Bronchial epithelial cell (primary cell): ENCODE data around the gene CFAP410. TPM values are rescaled to one million over a fixed set of nuclear protein-coding genes. Genes with fewer than 3 reads are reported as not detected.

ENCODE experiments used
- DNase-seq: peaks from one replicate; pipeline ENCODE4 v3.0.0-alpha.2; 2010; ENCODE audit warnings: low read depth
- FAIRE-seq: peaks from 2 replicates; lab custom pipeline; 2011; peaks lifted over from hg19 to GRCh38; lab: Jason Lieb, UNC
- H3K27me3 ChIP-seq: 2 replicates; pipeline ENCODE4 v1.5.1; 2011; ENCODE audit warnings: low read length; ENCODE audit not compliant: control insufficient read depth, insufficient read depth
- H3K36me3 ChIP-seq: 2 replicates; pipeline ENCODE4 v1.5.1; 2011; ENCODE audit warnings: low read length; ENCODE audit not compliant: control insufficient read depth, insufficient read depth
- H3K4me3 ChIP-seq: 2 replicates; pipeline ENCODE4 v1.5.1; 2011; ENCODE audit warnings: mild to moderate bottlenecking, low read depth, low read length, control low read depth
- total RNA-seq: library from RNA; depleted of rRNA; stranded (reverse); fragments of >200 nt; gene quantifications from 2 replicates; pipeline ENCODE4 v1.2.1, GENCODE V29; 2014
- TF ChIP-seq, protein P1 (sequence below): IDR thresholded peaks from 2 replicates; pipeline ENCODE4 v1.5.1; 2011; ENCODE audit warnings: mild to moderate bottlenecking, moderate library complexity, low read length, control low read depth, inconsistent platforms; ENCODE audit not compliant: insufficient read depth, severe bottlenecking

Gene CFAP410
- 5.4 and 6.1 TPM in 2 replicates for total RNA-seq

DNA sequence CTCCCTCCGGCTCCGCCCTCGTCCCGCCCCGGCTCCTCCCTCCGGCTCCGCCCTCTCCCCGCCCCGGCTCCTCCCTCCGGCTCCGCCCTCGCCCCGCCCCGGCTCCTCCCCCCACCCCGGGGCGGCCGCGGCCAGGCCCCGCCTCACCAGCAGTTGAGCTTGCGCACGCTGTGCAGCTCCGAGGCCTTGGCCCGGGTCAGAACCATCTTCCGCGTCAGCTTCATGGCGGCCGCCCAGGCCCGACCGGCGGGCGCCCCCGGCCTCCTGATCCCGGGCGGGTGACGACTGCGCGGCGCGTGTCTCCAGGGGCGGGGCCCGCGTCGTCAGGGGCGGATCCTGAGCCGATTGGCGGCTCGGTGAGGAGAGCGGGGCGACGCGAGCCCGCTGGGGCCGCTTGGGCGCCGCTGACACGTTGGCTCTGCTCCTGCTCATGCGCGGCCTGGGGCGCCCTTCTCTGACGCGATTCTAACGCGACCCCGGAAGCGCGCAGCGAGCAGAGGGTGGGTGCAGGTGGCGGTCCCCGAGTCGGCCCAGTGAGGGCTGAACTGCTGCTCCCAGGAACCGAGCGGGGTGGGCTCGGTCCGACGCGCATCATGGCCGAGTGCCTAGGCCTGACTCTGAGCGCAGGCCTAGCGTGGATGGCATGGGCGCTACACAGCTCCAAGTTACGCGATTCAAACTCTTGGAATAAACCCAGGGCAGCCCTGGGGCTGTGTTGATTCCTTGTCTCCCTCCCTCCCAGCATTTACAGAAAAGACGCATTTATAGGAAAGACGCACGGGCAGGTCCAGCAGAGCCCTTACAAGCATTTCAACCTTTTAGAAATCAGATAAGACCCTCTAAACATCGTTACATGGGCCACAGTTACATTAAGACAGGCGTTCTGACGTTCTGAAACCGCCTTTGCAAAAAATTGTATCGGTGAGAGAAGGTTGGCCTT lies at the start of gene CFAP410:
Gene CFAP410, minus strand, starts transcription at position 420 of the 940 bp plus-strand sequence. Its CDS starts 196 bp downstream, at position 224.
- FAIRE-seq (no peak), DNase-seq (peak; percentile 78)
- Histone ChIP-seq H3K36me3 (no peaks in the 10 kb centered on the region), H3K4me3 (peak within 1 kb of the TSS; percentile 99), H3K27me3 (no peaks in the 10 kb centered on the region)
- TF ChIP-seq, protein P1, sequence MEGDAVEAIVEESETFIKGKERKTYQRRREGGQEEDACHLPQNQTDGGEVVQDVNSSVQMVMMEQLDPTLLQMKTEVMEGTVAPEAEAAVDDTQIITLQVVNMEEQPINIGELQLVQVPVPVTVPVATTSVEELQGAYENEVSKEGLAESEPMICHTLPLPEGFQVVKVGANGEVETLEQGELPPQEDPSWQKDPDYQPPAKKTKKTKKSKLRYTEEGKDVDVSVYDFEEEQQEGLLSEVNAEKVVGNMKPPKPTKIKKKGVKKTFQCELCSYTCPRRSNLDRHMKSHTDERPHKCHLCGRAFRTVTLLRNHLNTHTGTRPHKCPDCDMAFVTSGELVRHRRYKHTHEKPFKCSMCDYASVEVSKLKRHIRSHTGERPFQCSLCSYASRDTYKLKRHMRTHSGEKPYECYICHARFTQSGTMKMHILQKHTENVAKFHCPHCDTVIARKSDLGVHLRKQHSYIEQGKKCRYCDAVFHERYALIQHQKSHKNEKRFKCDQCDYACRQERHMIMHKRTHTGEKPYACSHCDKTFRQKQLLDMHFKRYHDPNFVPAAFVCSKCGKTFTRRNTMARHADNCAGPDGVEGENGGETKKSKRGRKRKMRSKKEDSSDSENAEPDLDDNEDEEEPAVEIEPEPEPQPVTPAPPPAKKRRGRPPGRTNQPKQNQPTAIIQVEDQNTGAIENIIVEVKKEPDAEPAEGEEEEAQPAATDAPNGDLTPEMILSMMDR = no peak

DNA sequence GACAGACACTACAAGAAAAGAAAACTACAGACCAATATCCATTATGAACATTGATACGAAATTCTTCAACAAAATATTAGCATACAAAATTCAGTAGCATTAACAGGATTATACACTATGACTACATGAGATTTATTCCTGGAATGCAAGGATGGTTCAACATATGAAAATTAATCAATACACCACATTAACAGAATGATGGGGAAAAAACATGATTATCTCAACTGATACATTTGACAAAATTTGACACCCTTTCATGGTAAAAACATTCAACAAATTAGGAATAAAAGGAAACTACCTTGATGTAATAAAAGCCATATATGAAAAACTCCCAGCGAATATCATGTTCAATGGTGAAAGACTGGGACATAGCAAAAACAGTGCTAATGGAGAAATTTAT lies 45.8 kb upstream of the CFAP410 start:
- no peaks in the 10 kb centered on the region for H3K27me3 ChIP-seq
- TF ChIP-seq, protein P1 = no peak
- DNase-seq = no peak
- no peaks in the 10 kb centered on the region for H3K36me3 ChIP-seq
- FAIRE-seq = no peak
- H3K4me3 ChIP-seq = no peak overlapping the region

DNA sequence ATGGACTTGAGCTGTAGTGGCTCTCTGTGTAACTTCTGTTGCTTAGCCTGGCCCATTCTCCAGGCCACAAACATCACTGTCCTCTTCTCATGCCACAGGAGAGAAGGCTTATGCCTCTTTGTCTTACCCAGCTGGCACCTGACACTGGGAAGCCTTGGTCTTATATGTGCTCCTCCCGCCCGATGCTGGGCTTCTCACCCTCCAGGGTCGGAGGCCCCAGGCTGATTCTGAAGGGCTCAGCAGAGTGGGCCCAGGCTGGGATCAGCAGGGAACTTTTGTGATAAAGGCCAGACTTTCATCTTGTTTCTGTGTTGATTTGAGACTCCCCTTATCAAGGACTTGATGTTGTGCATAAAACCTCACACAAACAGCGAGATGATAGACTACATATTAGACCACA lies 44.0 kb upstream of the CFAP410 start:
- Histone ChIP-seq H3K36me3 (no peaks in the 10 kb centered on the region), H3K4me3 (no peak overlapping the region), H3K27me3 (no peaks in the 10 kb centered on the region)
- DNase-seq (no peak), FAIRE-seq (no peak)
- TF ChIP-seq, protein P1 = no peak

DNA sequence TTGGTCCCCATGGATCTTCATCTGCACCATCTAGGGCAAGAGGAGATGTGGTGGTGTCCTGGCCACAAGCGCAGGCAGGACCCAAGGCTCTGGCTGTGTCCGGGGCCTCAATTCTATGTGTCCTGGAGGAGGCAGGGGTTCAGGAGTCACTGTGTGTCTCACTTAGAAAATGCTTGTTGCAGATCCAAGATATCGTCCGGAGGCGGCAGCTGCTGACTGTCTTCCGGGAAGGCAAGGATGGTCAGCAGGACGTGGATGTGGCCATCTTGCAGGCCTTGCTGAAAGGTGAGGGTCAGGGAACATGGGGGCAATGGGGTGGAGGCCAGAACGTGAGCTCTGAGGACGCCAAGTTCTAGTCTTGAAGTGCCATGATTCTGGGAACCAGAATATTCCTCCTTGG lies 43.3 kb upstream of the CFAP410 start:
- H3K27me3 ChIP-seq = no peaks in the 10 kb centered on the region
- H3K4me3 ChIP-seq = no peak overlapping the region
- DNase-seq (no peak), FAIRE-seq (no peak)
- H3K36me3 ChIP-seq = no peaks in the 10 kb centered on the region
- TF ChIP-seq, protein P1 = no peak

DNA sequence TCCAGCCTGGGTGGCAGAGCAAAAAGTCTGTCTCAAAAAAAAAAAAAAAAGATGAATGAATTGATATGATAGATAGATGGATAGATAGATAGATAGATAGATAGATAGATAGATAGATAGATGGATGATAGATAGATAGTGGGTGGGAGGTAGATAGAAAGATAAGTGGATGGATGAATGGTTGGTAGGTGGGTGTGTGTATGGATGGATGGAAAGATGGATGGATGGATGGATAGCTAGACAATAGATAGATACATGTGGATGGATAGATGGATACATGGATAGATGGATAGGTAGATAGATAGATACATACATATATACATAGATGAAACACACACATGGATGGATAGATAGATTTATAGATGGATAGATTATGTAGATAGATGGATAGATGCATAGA lies 42.7 kb upstream of the CFAP410 start:
- DNase-seq (no peak), FAIRE-seq (no peak)
- no peak overlapping the region for H3K4me3 ChIP-seq
- no peaks in the 10 kb centered on the region for H3K27me3 ChIP-seq
- TF ChIP-seq, protein P1 = no peak
- H3K36me3 ChIP-seq = no peaks in the 10 kb centered on the region
